Fibroblast of skin of left biceps (primary cell): ENCODE measurements around the gene GTF2IRD1.
"Not testable (repeated sequence)": the region's sequence is repeated elsewhere in the genome, so short reads cannot be mapped to it uniquely, and the experiment has no call there.

ENCODE experiments used
- DNase-seq, 2 experiments: peaks; one replicate each; pipeline ENCODE4 v3.0.0-alpha.2; 2013; ENCODE audit warnings: low read depth in 2 of 2

Gene GTF2IRD1, protein sequence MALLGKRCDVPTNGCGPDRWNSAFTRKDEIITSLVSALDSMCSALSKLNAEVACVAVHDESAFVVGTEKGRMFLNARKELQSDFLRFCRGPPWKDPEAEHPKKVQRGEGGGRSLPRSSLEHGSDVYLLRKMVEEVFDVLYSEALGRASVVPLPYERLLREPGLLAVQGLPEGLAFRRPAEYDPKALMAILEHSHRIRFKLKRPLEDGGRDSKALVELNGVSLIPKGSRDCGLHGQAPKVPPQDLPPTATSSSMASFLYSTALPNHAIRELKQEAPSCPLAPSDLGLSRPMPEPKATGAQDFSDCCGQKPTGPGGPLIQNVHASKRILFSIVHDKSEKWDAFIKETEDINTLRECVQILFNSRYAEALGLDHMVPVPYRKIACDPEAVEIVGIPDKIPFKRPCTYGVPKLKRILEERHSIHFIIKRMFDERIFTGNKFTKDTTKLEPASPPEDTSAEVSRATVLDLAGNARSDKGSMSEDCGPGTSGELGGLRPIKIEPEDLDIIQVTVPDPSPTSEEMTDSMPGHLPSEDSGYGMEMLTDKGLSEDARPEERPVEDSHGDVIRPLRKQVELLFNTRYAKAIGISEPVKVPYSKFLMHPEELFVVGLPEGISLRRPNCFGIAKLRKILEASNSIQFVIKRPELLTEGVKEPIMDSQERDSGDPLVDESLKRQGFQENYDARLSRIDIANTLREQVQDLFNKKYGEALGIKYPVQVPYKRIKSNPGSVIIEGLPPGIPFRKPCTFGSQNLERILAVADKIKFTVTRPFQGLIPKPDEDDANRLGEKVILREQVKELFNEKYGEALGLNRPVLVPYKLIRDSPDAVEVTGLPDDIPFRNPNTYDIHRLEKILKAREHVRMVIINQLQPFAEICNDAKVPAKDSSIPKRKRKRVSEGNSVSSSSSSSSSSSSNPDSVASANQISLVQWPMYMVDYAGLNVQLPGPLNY

DNA sequence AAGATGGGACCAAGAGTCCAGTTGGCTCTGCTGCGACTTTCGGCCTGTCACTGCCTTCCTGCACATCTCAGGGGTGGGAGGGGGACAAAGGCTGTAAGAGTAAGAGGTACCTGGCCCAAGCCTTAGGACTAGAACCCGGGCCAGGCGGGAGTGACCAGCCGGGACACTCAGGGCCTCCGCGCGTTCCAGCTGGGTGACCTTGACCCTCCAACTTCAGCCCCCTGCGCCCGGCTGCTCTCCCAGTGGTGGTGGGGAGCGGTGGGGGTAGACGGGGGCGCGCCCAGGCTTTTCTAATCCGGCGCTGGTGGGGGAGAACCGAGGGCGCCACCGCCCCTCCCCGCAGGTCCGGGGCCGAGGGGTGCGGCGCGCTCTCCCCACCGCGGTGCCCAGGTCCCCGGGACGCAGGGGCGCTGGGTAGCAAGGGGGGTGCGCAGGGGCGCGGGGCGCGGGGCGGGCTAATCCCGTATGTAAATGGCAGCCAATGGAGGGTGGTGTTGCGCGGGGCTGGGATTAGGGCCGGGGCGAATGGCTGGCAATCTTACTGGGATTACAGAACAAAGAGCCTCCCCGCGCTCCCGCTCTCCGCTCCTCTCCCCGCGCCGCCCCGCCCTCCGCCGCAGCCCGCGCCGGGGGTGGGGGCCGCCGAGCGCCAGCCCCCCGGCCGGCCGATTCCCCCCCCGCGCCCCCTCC is at the start of gene GTF2IRD1:
Gene GTF2IRD1 (plus strand): TSS at position 585 of the 690 bp plus-strand sequence. CDS start 54,175 bp downstream, outside the sequence.
- DNase-seq: peak; percentile 40 to 47

GRCh38 chr7:74404388-74404700 is 49.4 kb upstream of the GTF2IRD1 start:
- no peak for DNase-seq

- no peak for DNase-seq
Measured at GRCh38 chr7:74404741-74405140, 49.0 kb upstream of the GTF2IRD1 start.

GRCh38 chr7:74405191-74405898 is 48.4 kb upstream of the GTF2IRD1 start:
- DNase-seq: no peak

DNA sequence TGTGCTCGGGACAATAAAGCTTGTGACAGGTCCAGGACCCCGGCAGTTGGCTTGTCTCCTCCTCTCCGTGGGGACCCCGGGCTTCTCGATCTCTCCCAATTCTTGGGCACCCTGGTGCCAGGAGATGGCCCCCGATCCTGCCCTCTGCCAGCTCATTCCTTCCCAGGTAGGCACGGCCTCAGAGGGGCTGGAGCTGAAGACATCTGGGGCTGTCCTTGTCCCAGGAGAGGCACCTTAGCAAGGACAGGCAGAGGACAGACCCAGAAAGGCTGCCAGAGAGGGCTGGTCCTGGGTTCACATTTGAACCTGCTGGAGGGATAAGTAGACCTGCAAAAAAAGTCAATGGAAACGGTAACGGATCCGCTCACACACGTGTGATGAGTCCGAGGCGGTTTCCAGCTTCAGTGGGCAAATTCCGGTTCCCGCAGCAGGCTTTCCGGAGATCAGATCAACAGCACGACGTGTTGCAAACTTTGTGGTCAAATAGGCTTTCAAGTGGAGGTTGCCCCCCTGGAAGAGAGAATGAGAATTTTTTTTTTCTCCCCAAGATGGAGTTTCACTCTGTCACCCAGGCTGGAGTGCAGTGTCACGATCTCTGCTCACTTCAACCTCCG is 47.7 kb upstream of the GTF2IRD1 start:
- no peak for DNase-seq

DNA sequence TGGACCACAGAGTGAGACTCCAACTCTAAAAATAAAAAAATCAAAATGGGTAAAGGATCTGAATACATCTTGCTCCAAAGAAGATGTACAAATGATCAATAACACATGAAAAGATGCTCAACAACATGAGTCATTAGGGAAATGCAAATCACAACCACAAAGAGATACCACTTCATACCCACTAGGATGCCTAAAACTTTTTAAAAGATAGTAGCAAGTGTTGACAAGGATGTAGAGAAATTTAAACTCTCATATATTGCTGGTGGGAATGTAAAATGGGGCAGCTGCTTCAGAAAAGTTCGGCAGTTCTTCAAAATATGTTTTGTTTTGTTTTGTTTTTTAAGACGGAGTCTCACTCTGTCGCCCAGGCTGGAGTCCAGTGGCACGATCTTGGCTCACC is 45.7 kb upstream of the GTF2IRD1 start:
- no peak for DNase-seq

DNA sequence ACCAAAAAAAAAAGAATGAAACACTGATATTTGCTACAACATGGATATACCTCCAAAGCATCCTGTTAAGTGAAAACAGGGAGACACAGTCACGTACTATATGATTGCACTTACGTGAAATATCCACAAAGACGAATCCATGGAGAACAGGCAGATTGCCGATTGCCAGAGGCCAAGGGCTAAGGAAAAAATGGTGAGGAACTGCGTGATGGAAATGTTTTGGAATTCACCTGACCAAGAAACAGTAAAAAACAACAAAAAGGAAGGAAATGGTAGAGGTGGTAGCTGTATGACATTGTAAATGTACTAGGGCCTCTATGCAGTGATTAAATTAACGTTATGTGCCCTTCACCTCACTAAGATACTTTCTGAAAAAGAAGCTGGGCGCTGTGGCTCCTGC is 44.1 kb upstream of the GTF2IRD1 start:
- no peak for DNase-seq

GRCh38 chr7:74410772-74411171 is 42.9 kb upstream of the GTF2IRD1 start:
- no peak for DNase-seq

- not testable (repeated sequence) for DNase-seq
Measured at GRCh38 chr7:74411571-74411970, 42.1 kb upstream of the GTF2IRD1 start.

GRCh38 chr7:74412056-74412455 is 41.6 kb upstream of the GTF2IRD1 start:
- no peak for DNase-seq

DNA sequence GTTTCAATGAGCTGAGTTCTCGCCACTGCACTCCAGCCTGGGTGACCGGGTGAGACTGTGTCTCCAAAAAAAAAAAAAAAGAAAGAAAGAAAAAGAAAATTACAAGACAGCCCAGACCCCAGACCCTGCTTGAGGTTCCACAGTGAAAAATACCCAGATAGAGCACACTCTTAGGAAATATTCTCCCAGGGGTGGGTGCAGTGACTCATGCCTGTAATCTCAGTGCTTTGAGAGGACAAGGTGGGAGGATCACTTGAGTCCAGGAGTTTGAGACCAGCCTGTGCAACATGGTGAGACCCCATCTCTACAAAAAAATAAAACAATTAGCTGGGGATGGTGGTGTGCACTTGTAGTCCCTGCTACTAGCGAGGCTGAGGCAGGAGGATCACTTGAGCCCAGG is 41.1 kb upstream of the GTF2IRD1 start:
- DNase-seq: no peak

GRCh38 chr7:74414595-74415333 is 38.9 kb upstream of the GTF2IRD1 start:
- DNase-seq: not testable (repeated sequence)

DNA sequence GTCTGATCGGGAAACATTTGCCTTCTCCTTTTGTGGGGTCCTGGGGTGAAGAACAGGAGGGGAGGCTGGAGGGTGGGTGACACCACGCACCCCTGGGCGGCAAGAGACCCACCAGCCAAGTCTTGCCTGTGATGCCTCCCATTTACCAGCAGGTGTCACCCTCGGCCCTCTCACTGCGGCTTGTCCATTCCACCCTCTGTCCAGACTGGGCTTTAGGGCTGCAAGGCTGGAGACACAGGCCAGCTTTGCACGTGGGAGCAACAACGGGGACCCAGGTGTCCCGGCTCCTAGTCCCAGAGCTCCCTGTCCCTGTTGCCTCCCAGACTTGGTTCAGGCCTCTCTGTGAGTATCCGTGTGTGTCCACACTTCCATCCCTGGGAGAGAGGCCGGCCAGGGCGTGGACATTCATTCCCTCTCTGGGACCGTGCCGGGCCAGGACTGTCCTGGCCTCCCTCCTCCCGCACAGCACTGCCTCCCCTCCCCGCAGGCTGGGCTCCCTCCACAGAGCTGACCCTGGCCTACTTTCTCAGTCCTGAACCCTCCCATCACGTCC is 36.2 kb upstream of the GTF2IRD1 start:
- no peak for DNase-seq

- no peak for DNase-seq
Measured at GRCh38 chr7:74418076-74418475, 35.6 kb upstream of the GTF2IRD1 start.

- DNase-seq: no peak
Measured at GRCh38 chr7:74418538-74418937, 35.2 kb upstream of the GTF2IRD1 start.

DNA sequence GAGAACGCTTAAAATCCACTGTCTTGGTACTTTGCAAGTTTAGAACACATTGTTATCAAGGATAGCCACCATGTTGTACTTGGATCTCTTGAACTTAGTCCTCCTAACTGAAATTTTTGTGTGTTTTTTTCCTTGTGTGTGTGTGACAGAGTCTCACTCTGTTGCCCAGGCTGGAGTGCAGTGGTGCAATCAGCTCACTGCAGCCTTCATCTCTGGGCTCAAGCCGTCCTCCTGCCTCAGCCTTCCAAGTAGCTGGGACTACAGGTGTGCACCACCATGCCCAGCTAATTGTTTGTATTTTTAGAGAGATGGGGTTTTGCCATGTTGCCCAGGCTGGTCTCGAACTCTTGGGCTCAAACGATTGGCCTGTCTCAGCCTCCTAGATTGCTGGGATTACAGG is 34.5 kb upstream of the GTF2IRD1 start:
- not testable (repeated sequence) for DNase-seq

GRCh38 chr7:74420006-74420405 is 33.7 kb upstream of the GTF2IRD1 start:
- no peak for DNase-seq

GRCh38 chr7:74424291-74424880 is 29.3 kb upstream of the GTF2IRD1 start:
- DNase-seq: no peak

DNA sequence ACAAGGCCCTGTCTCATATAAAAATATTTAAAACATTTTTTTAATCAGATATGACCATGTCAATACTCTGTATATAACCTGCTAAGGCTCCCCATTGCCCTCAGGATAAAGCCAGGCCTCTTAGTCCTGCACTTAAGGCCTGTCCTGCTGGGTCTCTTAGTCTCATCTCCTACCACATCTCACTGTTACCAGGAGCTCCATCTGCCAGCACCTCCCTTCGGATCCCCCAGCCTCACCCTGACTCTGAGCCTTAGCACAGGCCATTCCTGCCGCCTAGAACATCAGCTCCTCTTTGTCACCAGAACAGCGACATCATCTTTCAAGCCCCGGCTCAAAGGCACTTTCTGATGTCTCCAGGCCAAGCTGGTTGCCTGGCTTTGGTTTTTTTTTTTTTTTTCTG is 25.7 kb upstream of the GTF2IRD1 start:
- DNase-seq: no peak
